ENCODE data around the gene TEX26.

The TEX26 gene

DNA sequence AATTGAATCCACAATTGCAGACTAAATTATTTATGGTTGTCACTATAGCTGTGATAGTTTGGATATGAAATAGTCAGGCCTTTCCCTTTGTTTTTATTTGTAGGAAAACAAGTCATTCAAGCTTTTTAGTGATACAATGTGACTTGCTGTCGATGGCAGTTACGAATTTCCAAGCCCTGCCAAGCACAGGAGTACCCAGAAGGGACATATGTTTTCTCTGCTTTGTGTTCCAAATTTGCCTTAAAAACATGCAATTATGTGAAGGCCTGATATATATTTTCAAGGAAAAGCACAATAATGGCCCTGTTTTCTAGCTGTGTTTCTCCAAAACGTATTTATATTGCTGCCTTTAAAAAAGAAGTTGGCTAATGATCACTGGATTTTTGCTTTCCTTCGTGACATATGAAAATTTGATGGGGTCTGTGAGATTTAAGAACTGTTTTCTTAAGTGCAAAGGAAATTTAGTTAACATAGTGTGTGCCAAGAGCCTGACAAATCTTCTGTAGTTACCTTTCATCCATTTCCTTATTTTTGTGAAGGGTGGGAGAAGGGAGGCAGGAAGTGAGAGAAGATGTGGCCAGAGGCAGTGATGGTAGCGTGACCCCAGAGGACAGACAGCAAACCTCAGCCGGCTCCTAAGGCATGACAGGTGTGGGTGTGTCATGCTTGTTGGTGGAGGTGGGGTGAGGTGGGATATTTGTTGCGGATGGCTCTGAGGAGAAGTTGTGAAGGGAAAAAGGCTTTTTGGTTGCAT, 79.6 kb downstream of the TEX26 start:
- DNase-seq (ENCODE audit: low read depth): no peak

- DNase-seq (ENCODE audit: low read depth): no peak
Observed at GRCh38 chr13:31012655-31013024, 80.2 kb downstream of the TEX26 start.

- DNase-seq (ENCODE audit: low read depth): no peak
Observed at GRCh38 chr13:31014456-31014855, 82.0 kb downstream of the TEX26 start.

GRCh38 chr13:31015199-31015598, 82.7 kb downstream of the TEX26 start:
- no peak for DNase-seq (ENCODE audit: low read depth)

- no peak for DNase-seq (ENCODE audit: low read depth)
Observed at GRCh38 chr13:31016342-31017325, 84.2 kb downstream of the TEX26 start.

GRCh38 chr13:31018511-31018910, 86.1 kb downstream of the TEX26 start:
- DNase-seq (ENCODE audit: low read depth): no peak

- no peak for DNase-seq (ENCODE audit: low read depth)
Observed at GRCh38 chr13:31020996-31021395, 88.5 kb downstream of the TEX26 start.

- DNase-seq (ENCODE audit: low read depth): no peak
Observed at GRCh38 chr13:31022288-31022895, 89.9 kb downstream of the TEX26 start.

GRCh38 chr13:31022928-31023530, 90.6 kb downstream of the TEX26 start:
- no peak for DNase-seq (ENCODE audit: low read depth)
